ENCODE results near the gene GNAO1. TPM values are rescaled to one million over a fixed set of nuclear protein-coding genes. Genes with fewer than 3 reads are reported as not detected.

Gene GNAO1
- polyA plus RNA-seq, 3 donors = not detected

GRCh38 chr16:56334761-56335160 lies 143.5 kb downstream of the GNAO1 start:
- Histone ChIP-seq H2AFZ (ENCODE audit: insufficient read depth, low read depth, low read length, poor library complexity, severe bottlenecking) (no peak overlapping the region), H3K79me2 (ENCODE audit: insufficient read depth, low read length) (no peaks in the 10 kb centered on the region), H3K36me3 (replicated peaks in 1 of 2; ENCODE audit: control insufficient read depth in 1 of 2, insufficient read depth in 2 of 2, low read length in 2 of 2) (no peaks in the 10 kb centered on the region), H3K4me3 (replicated peaks in 1 of 3; ENCODE audit: low read depth in 2 of 3, low read length in 3 of 3) (no peak overlapping the region), H3K4me1 (ENCODE audit: control insufficient read depth in 1 of 2, insufficient read depth in 2 of 2, low read length in 2 of 2) (no peaks in the 10 kb centered on the region), H3K9me3 (replicated peaks in 1 of 2; ENCODE audit: control insufficient read depth in 1 of 2, insufficient read depth in 1 of 2, low read length in 2 of 2) (no peaks in the 10 kb centered on the region), H3K4me2 (replicated peaks; ENCODE audit: extremely low read depth, low read length, poor library complexity, severe bottlenecking) (no peak overlapping the region), H3K9ac (ENCODE audit: insufficient read depth, low read length, poor library complexity, severe bottlenecking) (no peak overlapping the region), H3K27ac (ENCODE audit: low read depth in 1 of 2, low read length in 2 of 2) (no peak overlapping the region), H4K20me1 (ENCODE audit: insufficient read depth, low read length) (no peaks in the 10 kb centered on the region), H3K27me3 (ENCODE audit: control insufficient read depth in 2 of 2, insufficient read depth in 2 of 2, low read length in 2 of 2) (no peaks in the 10 kb centered on the region)
- intact Hi-C loops (cut with micrococcal nuclease) = no loop called here
- Mint-ChIP-seq H3K4me3 (no peak overlapping the region), H3K4me1 (no peaks in the 10 kb centered on the region), H3K36me3 (no peaks in the 10 kb centered on the region), H3K27me3 (ENCODE audit: low read depth in 3 of 3) (peaks cover 1 to 12% (median 2%) of the 10 kb centered on the region in 3 donors), H3K9me3 (no peaks in the 10 kb centered on the region), H3K27ac (no peak overlapping the region)
- DNase-seq = no peak
- WGBS (ENCODE audit: insufficient coverage) = 89% methylated on average over 9 of the region's 9 CpGs
- no peak for TF ChIP-seq CTCF (IDR thresholded peaks at IDR 0.05)

- Histone ChIP-seq H3K9me3 (replicated peaks in 1 of 2; ENCODE audit: control insufficient read depth in 1 of 2, insufficient read depth in 1 of 2, low read length in 2 of 2) (no peaks in the 10 kb centered on the region), H3K4me1 (ENCODE audit: control insufficient read depth in 1 of 2, insufficient read depth in 2 of 2, low read length in 2 of 2) (no peaks in the 10 kb centered on the region), H3K4me3 (replicated peaks in 1 of 3; ENCODE audit: low read depth in 2 of 3, low read length in 3 of 3) (no peak overlapping the region), H3K36me3 (replicated peaks in 1 of 2; ENCODE audit: control insufficient read depth in 1 of 2, insufficient read depth in 2 of 2, low read length in 2 of 2) (no peaks in the 10 kb centered on the region), H3K4me2 (replicated peaks; ENCODE audit: extremely low read depth, low read length, poor library complexity, severe bottlenecking) (no peak overlapping the region), H3K27me3 (ENCODE audit: control insufficient read depth in 2 of 2, insufficient read depth in 2 of 2, low read length in 2 of 2) (no peaks in the 10 kb centered on the region), H3K9ac (ENCODE audit: insufficient read depth, low read length, poor library complexity, severe bottlenecking) (no peak overlapping the region), H3K27ac (ENCODE audit: low read depth in 1 of 2, low read length in 2 of 2) (no peak overlapping the region), H2AFZ (ENCODE audit: insufficient read depth, low read depth, low read length, poor library complexity, severe bottlenecking) (no peak overlapping the region), H4K20me1 (ENCODE audit: insufficient read depth, low read length) (no peaks in the 10 kb centered on the region), H3K79me2 (ENCODE audit: insufficient read depth, low read length) (no peaks in the 10 kb centered on the region)
- WGBS (ENCODE audit: insufficient coverage) = 92% methylated on average over 5 of the region's 8 CpGs
- H3K9me3 Mint-ChIP-seq = no peaks in the 10 kb centered on the region
- H3K27ac Mint-ChIP-seq = no peak overlapping the region
- TF ChIP-seq CTCF (IDR thresholded peaks at IDR 0.05) = no peak
- no peak overlapping the region for H3K4me3 Mint-ChIP-seq
- intact Hi-C loops (cut with micrococcal nuclease) = no loop called here
- no peaks in the 10 kb centered on the region for H3K4me1 Mint-ChIP-seq
- H3K36me3 Mint-ChIP-seq = no peaks in the 10 kb centered on the region
- no peak for DNase-seq
- H3K27me3 Mint-ChIP-seq (ENCODE audit: low read depth in 3 of 3) = peaks cover 1 to 10% (median 2%) of the 10 kb centered on the region in 3 donors
Measured at GRCh38 chr16:56336071-56336688, 144.9 kb downstream of the GNAO1 start.

Measured in CD14-positive monocyte (primary cell).